Progenitor cell of endocrine pancreas (in vitro differentiated cells): Measurements from ENCODE around the gene INCENP. TPM values are rescaled to one million over a fixed set of nuclear protein-coding genes. Genes with fewer than 3 reads are reported as not detected.

Experiments
- DNase-seq: peaks from one replicate; pipeline ENCODE4 v3.0.0; 2021; ENCODE audit warnings: low spot score; ENCODE audit not compliant: unreplicated experiment
- H3K27ac Mint-ChIP-seq: 2 replicates; pipeline ENCODE4 v1.8.0; 2021; ENCODE audit warnings: mild to moderate bottlenecking, moderate library complexity, mixed read lengths
- H3K27me3 Mint-ChIP-seq: 2 replicates; pipeline ENCODE4 v1.8.0; 2021; ENCODE audit warnings: mixed read lengths
- H3K36me3 Mint-ChIP-seq: 2 replicates; pipeline ENCODE4 v1.8.0; 2022; ENCODE audit warnings: mixed read lengths; ENCODE audit not compliant: insufficient read depth
- H3K4me1 Mint-ChIP-seq: 2 replicates; pipeline ENCODE4 v1.8.0; 2021; ENCODE audit warnings: low read depth, mixed read lengths
- H3K4me3 Mint-ChIP-seq: 2 replicates; pipeline ENCODE4 v1.8.0; 2021; ENCODE audit warnings: low read depth, mild to moderate bottlenecking, moderate library complexity, mixed read lengths
- H3K9me3 Mint-ChIP-seq: 2 replicates; pipeline ENCODE4 v1.8.0; 2021; ENCODE audit warnings: low read depth, mixed read lengths
- total RNA-seq: library from RNA; stranded (reverse); gene quantifications from 2 replicates; pipeline ENCODE4 v1.2.1, GENCODE V29; 2021
- TF ChIP-seq, protein P1 (sequence below): fragments of 200-600 bp; sonication (generic); IDR thresholded peaks from one replicate; pipeline ENCODE4 v1.5.0; 2021; ENCODE audit warnings: antibody characterized with exemption, mild to moderate bottlenecking; ENCODE audit not compliant: unreplicated experiment

INCENP gene
- total RNA-seq, 1 donor from 2014 or later, result 60.5 TPM

DNA sequence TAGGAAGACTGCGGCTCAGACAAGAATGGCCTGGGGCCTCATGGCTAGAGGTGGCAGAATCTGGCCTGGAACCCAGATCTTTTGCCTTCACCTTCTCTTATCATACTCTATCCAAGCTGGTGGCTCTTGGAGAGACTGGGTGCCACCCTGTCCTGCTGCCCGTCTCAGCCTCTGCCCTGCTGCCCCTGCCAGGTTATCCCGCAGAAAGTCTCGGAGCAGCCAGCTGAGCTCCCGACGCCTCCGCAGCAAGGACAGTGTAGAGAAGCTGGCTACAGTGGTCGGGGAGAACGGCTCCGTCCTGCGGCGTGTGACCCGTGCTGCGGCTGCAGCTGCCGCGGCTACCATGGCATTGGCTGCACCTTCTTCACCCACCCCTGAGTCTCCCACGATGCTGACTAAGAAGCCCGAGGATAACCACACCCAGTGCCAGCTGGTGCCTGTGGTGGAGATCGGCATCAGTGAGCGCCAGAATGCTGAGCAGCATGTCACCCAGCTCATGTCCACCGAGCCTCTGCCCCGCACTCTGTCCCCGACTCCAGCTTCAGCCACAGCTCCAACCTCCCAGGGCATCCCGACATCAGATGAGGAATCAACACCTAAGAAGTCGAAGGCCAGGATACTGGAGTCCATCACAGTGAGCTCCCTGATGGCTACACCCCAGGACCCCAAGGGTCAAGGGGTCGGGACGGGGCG lies 5.9 kb downstream of the INCENP start:
- H3K4me1 Mint-ChIP-seq, result peaks cover 17% of the 10 kb centered on the region
- no peak overlapping the region for H3K27ac Mint-ChIP-seq
- H3K4me3 Mint-ChIP-seq, result no peak overlapping the region
- H3K9me3 Mint-ChIP-seq, result no peaks in the 10 kb centered on the region
- peaks cover 8% of the 10 kb centered on the region for H3K36me3 Mint-ChIP-seq
- DNase-seq, result no peak
- TF ChIP-seq, protein P1, sequence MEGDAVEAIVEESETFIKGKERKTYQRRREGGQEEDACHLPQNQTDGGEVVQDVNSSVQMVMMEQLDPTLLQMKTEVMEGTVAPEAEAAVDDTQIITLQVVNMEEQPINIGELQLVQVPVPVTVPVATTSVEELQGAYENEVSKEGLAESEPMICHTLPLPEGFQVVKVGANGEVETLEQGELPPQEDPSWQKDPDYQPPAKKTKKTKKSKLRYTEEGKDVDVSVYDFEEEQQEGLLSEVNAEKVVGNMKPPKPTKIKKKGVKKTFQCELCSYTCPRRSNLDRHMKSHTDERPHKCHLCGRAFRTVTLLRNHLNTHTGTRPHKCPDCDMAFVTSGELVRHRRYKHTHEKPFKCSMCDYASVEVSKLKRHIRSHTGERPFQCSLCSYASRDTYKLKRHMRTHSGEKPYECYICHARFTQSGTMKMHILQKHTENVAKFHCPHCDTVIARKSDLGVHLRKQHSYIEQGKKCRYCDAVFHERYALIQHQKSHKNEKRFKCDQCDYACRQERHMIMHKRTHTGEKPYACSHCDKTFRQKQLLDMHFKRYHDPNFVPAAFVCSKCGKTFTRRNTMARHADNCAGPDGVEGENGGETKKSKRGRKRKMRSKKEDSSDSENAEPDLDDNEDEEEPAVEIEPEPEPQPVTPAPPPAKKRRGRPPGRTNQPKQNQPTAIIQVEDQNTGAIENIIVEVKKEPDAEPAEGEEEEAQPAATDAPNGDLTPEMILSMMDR, result no peak
- H3K27me3 Mint-ChIP-seq, result no peaks in the 10 kb centered on the region

- Mint-ChIP-seq H3K27me3 (no peaks in the 10 kb centered on the region), H3K27ac (no peak overlapping the region), H3K36me3 (peaks cover 10% of the 10 kb centered on the region), H3K4me1 (peaks cover 9% of the 10 kb centered on the region), H3K4me3 (no peak overlapping the region), H3K9me3 (no peaks in the 10 kb centered on the region)
- TF ChIP-seq, protein P1, result no peak
- DNase-seq, result no peak
Observed at GRCh38 chr11:62130283-62131169, 6.7 kb downstream of the INCENP start.

DNA sequence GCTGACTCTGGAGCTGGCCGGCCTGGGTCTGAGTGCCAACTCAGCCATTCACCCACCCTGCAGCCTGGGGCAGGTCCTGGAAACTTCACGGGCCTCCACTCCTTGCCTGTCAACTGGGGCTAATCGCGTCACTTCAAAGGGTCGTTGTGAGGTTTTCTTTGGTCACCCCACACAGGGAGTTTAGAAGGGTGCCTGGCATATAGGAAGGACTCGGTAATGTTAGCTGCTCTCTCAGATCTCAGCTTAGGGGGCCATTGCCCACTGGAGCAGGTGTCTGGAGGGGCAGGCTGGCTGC lies 7.3 kb downstream of the INCENP start:
- TF ChIP-seq, protein P1, result no peak
- Mint-ChIP-seq H3K36me3 (peaks cover 12% of the 10 kb centered on the region), H3K4me1 (peaks cover 3% of the 10 kb centered on the region), H3K27ac (no peak overlapping the region), H3K4me3 (no peak overlapping the region), H3K9me3 (no peaks in the 10 kb centered on the region), H3K27me3 (no peaks in the 10 kb centered on the region)
- no peak for DNase-seq

- Mint-ChIP-seq H3K4me1 (peaks cover 2% of the 10 kb centered on the region), H3K27me3 (no peaks in the 10 kb centered on the region), H3K36me3 (peaks cover 12% of the 10 kb centered on the region), H3K9me3 (no peaks in the 10 kb centered on the region), H3K27ac (no peak overlapping the region), H3K4me3 (no peak overlapping the region)
- DNase-seq, result no peak
- TF ChIP-seq, protein P1, result no peak
Observed at GRCh38 chr11:62132191-62132590, 8.4 kb downstream of the INCENP start.

- no peak for DNase-seq
- no peaks in the 10 kb centered on the region for H3K4me1 Mint-ChIP-seq
- TF ChIP-seq, protein P1, result no peak
- no peak overlapping the region for H3K27ac Mint-ChIP-seq
- no peaks in the 10 kb centered on the region for H3K27me3 Mint-ChIP-seq
- peaks cover 12% of the 10 kb centered on the region for H3K36me3 Mint-ChIP-seq
- H3K9me3 Mint-ChIP-seq, result no peaks in the 10 kb centered on the region
- H3K4me3 Mint-ChIP-seq, result no peak overlapping the region
Observed at GRCh38 chr11:62132689-62133293, 9.0 kb downstream of the INCENP start.
